ENCODE measurements around the gene VDAC1. TPM values are rescaled to one million over a fixed set of nuclear protein-coding genes. Genes with fewer than 3 reads are reported as not detected.

Gene VDAC1
- total RNA-seq, 2 experiments from 2014 or later: 157 to 247 TPM

DNA sequence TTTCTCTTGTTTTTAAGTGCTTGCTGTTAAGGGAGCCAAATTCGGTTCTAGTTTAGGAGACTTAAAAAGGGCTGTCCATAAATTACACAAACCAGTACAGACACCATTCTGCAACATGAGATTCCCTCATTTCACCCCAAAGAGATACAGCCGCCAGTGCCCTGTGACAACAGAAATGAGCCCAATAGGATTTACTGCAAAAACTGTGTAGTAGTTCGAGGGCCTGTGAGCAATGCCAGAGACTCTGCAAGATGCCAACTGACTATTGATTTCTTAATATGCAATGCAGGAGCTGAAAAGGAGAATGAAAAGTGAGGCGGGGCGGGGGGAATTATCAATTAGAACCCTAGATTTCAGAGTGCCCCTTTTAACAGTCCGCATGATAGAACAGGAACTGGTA lies 30.6 kb downstream of the VDAC1 start:
- H3K9me2 ChIP-seq (ENCODE audit: insufficient read depth, low read length): no peaks in the 10 kb centered on the region
- no peak overlapping the region for H3K4me2 ChIP-seq (ENCODE audit: low read length)
- no TSS peak for BruUV-seq (replicated peaks)
- peaks cover 13% of the 10 kb centered on the region for H3K4me1 ChIP-seq (ENCODE audit: insufficient read depth, low read length, poor library complexity, severe bottlenecking)
- no peaks in the 10 kb centered on the region for H4K20me1 ChIP-seq (ENCODE audit: insufficient read depth, low read length)
- TF ChIP-seq, protein P1, sequence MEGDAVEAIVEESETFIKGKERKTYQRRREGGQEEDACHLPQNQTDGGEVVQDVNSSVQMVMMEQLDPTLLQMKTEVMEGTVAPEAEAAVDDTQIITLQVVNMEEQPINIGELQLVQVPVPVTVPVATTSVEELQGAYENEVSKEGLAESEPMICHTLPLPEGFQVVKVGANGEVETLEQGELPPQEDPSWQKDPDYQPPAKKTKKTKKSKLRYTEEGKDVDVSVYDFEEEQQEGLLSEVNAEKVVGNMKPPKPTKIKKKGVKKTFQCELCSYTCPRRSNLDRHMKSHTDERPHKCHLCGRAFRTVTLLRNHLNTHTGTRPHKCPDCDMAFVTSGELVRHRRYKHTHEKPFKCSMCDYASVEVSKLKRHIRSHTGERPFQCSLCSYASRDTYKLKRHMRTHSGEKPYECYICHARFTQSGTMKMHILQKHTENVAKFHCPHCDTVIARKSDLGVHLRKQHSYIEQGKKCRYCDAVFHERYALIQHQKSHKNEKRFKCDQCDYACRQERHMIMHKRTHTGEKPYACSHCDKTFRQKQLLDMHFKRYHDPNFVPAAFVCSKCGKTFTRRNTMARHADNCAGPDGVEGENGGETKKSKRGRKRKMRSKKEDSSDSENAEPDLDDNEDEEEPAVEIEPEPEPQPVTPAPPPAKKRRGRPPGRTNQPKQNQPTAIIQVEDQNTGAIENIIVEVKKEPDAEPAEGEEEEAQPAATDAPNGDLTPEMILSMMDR (conservative IDR thresholded peaks at IDR 0.05; ENCODE audit: low read length): no peak
- no peak for TF ChIP-seq EZH2phosphoT487 (IDR thresholded peaks at IDR 0.05; ENCODE audit: borderline replicate concordance, low read depth, low read length)
- no peak overlapping the region for H3K4me3 ChIP-seq (ENCODE audit: low read depth, low read length, poor library complexity, severe bottlenecking)
- DNase-seq (ENCODE audit: low spot score): no peak
- H3K79me2 ChIP-seq (ENCODE audit: insufficient read depth, low read depth, low read length): peaks cover 4% of the 10 kb centered on the region; the same call in 1 of the 2 replicates
- intact Hi-C loops (cut with micrococcal nuclease; ENCODE audit: unreplicated experiment): no loop called here
- no peaks in the 10 kb centered on the region for H3K9me3 ChIP-seq (ENCODE audit: low read length)
- H3K36me3 ChIP-seq (ENCODE audit: insufficient read depth, low read length): peaks cover 79% of the 10 kb centered on the region
- no peak overlapping the region for H2AFZ ChIP-seq (ENCODE audit: low read length)
- POLR2A ChIA-PET: interaction anchor here (0.6 to 1.2 kb wide), 2 partner anchors 8 to 720 kb away, joined by 3 read pairs; no protein-coding TSS in a partner anchor
- CTCF ChIA-PET (ENCODE audit: unreplicated experiment): no interaction called here
- no peak overlapping the region for H3K27ac ChIP-seq (ENCODE audit: low read depth, low read length, poor library complexity, severe bottlenecking)

GRCh38 chr5:133970325-133970909 lies 34.4 kb downstream of the VDAC1 start:
- TF ChIP-seq EZH2phosphoT487 (IDR thresholded peaks at IDR 0.05; ENCODE audit: borderline replicate concordance, low read depth, low read length): no peak
- TF ChIP-seq, protein P1 (conservative IDR thresholded peaks at IDR 0.05; ENCODE audit: low read length): no peak
- intact Hi-C loops (cut with micrococcal nuclease; ENCODE audit: unreplicated experiment): no loop called here
- no peaks in the 10 kb centered on the region for H4K20me1 ChIP-seq (ENCODE audit: insufficient read depth, low read length)
- H3K36me3 ChIP-seq (ENCODE audit: insufficient read depth, low read length): peaks cover 46% of the 10 kb centered on the region
- ChIA-PET POLR2A (interaction anchor here (0.6 to 2.0 kb wide), 8 partner anchors 8 to 794 kb away, joined by 3 to 16 read pairs (median 4); no protein-coding TSS in a partner anchor), CTCF (ENCODE audit: unreplicated experiment) (interaction anchor here (1.0 kb wide), 1 partner anchor 22 kb away, joined by 3 read pairs; no protein-coding TSS in a partner anchor)
- H2AFZ ChIP-seq (ENCODE audit: low read length): no peak overlapping the region
- no peak for DNase-seq (ENCODE audit: low spot score)
- H3K9me3 ChIP-seq (ENCODE audit: low read length): no peaks in the 10 kb centered on the region
- peak overlapping the region; percentile 95 for H3K4me2 ChIP-seq (ENCODE audit: low read length)
- peaks cover 31% of the 10 kb centered on the region for H3K4me1 ChIP-seq (ENCODE audit: insufficient read depth, low read length, poor library complexity, severe bottlenecking)
- peaks cover 25% of the 10 kb centered on the region; the same call in 1 of the 2 replicates for H3K79me2 ChIP-seq (ENCODE audit: insufficient read depth, low read depth, low read length)
- peak overlapping the region; percentile 5 for H3K27ac ChIP-seq (ENCODE audit: low read depth, low read length, poor library complexity, severe bottlenecking)
- H3K9me2 ChIP-seq (ENCODE audit: insufficient read depth, low read length): no peaks in the 10 kb centered on the region
- BruUV-seq (replicated peaks): no TSS peak
- no peak overlapping the region for H3K4me3 ChIP-seq (ENCODE audit: low read depth, low read length, poor library complexity, severe bottlenecking)

Measured in OCI-LY7 (cell line).